Epidermal melanocyte (primary cell): ENCODE measurements around the gene KIF13A.
"Not testable (repeated sequence)": the region's sequence is repeated elsewhere in the genome, so short reads cannot be mapped to it uniquely, and the experiment has no call there.

Experiments used
- DNase-seq: peaks from one replicate; pipeline ENCODE4 v3.0.0; 2011; ENCODE audit warnings: low spot score; ENCODE audit not compliant: insufficient read length

KIF13A gene

GRCh38 chr6:17968876-17969275, 18.6 kb downstream of the KIF13A start:
- no peak for DNase-seq

GRCh38 chr6:17967668-17968518, 19.5 kb downstream of the KIF13A start:
- DNase-seq, result no peak

DNA sequence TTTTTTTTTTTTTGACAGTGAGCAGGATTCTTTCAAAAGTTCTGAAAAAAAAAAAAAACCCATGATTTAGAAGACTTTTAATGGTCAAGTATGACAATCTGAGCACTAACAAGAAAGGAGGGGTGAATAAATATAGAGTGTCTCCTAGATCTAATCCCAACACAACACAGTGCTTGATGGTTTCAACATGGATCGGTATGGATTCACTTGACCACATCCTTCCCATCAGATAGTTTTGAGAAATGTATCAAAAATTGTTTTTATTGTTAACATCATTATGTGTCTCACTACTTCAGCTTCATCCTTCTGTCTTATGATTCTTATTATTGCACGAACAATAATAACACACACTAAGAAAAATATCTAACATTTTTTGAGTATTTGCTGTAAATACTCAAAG, 21.0 kb downstream of the KIF13A start:
- DNase-seq, result no peak

DNA sequence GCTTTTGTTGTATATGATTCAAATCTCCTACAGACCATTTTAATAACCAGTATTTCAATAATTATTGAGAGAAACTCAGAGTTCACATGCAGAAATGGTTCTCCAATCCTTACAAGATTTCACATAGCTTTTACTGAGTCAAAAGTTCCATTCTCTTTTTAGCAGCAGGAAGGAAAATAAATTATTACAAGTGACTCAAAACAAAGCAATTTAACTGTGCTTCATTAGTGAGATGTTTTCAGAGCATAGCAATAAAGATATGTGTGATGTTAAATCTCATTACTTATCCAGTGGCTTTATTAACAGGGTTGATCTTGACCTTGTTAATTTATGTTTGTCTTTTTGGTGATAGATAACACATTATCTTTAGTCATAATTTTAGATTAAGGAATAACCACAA, 22.0 kb downstream of the KIF13A start:
- no peak for DNase-seq

DNA sequence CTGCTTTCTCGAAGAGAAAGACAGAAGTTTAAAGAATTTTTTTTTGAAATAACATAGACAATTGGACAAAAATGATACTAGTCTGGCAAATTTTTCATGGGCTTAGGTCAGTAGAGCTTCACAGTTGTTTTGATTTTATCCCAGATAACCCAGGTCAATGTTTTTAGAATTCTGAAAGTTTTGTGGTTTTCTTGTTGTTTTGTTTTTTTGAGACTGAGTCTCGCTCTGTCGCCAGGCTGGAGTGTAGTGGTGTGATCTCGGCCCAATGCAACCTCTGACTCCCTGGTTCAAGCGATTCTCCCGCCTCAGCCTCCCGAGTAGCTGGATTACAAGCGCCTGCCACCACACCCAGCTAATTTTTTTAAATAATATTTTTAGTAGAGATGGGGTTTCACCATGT, 22.8 kb downstream of the KIF13A start:
- no peak for DNase-seq

- DNase-seq, result peak; percentile 92
Observed at GRCh38 chr6:17962436-17963031, 24.9 kb downstream of the KIF13A start.

DNA sequence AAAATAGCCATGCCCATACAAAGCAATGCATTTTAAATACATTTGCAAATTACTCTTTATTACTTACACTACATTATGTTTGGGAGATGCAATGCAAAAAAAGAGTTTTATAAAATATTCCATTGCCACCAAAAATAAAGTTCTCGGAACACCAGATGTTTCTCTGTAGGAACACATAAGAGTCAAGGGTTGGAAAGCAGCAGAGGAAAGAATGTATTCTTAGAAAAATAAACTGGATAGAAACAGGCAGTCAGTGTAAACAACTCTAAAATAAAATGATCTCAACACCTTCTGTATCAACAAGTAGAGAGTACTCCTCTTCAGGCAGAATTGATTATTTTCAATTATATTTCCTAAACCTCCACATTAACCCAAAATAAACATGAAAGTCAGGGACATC, 28.1 kb downstream of the KIF13A start:
- no peak for DNase-seq

DNA sequence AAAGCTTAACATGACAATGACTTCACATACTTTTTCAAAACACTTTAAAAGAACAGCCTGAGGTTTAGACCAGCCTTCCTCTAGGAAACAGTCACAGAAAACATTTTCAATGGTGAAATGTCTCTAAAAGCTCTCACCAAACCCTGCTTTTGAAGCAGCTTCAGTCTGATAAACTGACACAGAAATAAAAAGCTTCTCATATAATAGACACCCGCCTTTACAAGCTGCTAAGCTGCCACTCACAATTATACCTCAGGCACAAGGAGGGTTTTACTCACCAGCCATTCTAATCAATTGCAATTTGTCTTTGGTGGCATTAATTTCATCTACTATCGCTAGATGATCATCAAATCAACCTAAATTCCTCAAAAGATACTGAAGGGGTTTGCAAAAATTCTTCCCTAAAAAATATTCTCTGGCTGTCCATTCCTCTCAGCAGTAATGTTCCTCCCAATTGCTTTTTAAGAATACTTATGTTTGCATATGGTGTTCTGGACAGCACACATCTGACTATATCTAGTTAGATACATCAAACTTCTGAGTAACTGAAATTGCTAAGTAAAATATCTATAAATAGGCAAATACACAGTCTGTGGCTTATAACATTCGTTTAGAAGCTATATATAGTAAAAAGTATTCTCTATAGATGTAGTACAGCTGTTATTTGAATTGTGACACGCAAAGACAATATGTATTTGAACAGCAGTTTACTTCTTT, 29.4 kb downstream of the KIF13A start:
- no peak for DNase-seq

DNA sequence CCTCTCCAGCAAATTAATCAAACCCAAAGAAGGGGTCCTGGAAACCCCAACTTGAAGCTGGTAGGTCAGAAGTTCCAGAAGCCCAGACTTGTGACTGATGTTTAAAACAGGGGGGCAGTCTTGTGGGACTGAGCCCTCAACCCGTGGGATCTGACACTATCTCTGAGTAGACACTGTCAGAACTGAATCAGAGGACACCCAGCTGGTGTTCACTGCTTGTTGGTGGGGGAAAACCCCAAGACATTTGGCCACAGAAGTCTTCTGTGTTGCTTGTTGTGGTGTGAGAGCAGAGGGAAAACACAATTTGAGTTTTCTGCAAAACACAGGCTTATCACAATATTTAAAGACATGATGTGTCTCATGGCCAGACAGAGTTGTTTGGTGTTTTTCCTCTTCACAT, 29.9 kb downstream of the KIF13A start:
- no peak for DNase-seq

GRCh38 chr6:17957086-17957485, 30.3 kb downstream of the KIF13A start:
- DNase-seq, result no peak

DNA sequence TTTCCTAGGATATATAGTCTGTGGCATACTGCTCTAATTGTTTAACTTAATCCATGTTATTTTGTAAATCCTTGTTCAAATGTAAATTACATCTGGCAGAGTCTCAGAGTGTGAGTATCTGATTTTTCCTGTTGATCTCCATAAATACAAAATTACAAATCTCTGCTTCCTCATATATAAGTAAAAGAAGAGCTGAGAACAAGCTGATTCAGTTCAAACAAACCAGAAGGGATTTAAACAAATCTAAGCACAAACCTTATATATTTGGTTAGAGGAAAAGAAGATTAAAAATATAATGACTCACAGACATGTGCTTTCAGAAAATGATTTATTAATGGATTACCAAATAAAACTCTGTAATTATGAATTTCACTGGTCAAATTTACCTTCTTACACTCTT, 37.3 kb downstream of the KIF13A start:
- DNase-seq, result no peak

- DNase-seq, result no peak
Observed at GRCh38 chr6:17949168-17949567, 38.3 kb downstream of the KIF13A start.

DNA sequence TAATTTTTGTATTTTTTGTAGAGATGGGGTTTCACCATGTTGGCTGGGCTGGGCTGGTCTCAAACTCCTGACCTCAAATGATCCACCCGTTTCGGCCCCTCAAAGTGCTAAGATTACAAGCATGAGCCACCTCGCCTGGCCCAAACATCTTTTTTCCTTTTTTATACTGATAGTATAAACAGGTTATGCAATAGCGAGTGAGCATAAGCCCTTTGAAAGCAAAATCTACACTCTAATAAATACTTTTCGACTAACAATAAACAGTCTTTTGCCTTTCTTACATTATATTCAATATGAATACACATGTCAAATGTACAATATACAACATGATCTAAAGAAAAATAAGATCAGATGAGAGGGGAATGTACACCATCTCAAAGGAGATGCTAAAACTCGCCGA, 38.7 kb downstream of the KIF13A start:
- DNase-seq, result no peak

GRCh38 chr6:17947574-17947973, 39.9 kb downstream of the KIF13A start:
- not testable (repeated sequence) for DNase-seq

- DNase-seq, result no peak
Observed at GRCh38 chr6:17945575-17945974, 41.9 kb downstream of the KIF13A start.

DNA sequence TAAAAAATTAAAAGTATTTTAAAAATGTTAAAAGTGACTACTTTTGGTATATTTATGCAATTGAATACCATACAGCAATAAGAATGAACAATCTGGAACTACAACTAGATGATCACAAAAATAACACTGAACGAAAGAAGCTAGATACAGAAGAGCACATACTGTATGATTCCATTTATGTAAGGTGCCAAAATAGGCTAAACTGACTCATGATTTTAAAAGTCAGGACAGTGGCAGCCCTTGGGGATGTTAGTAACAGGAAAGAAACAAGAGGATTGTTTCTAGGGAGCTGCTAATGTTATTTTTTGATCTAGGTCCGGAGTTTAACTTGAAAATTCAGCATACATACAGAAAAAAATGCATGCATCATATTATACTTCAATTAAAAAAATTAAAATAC, 42.3 kb downstream of the KIF13A start:
- DNase-seq, result no peak

DNA sequence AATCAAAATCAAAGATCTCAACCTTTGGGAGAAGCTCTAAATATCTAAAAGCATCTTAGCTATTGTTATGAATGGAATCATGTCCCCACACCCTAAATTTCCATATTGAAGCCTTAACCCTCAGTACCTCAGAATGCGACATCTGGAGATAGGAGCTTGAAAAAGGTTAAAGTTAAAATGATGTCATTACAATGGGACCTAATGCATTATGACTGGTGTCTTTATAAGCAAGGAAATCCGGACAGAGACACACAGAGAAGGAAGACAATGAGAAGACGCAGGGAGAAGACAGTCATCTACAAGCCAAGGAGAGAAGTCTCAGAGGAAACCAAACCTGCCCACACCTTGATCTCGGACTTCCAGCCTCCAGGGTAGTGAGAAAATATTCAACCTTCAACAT, 46.1 kb downstream of the KIF13A start:
- DNase-seq, result no peak

- DNase-seq, result no peak
Observed at GRCh38 chr6:17940151-17940792, 47.2 kb downstream of the KIF13A start.

DNA sequence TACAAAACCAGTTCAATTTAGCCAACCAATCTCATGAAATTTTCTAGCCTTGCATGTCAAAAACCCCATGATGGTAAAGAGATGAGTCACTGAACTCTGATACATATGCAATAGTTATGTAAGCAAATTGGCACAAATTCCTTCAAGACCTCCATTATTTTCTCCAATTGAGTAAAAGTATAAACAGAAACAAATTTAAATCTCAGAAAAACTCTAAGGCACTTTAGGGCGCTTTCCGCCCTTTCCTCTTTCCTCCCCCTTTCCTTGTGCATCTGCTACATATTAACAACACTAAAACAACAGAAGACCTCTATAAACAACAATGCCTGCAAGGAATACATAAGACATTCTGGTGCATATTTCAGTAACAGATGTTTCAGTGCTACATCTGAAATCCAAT, 48.5 kb downstream of the KIF13A start:
- no peak for DNase-seq

DNA sequence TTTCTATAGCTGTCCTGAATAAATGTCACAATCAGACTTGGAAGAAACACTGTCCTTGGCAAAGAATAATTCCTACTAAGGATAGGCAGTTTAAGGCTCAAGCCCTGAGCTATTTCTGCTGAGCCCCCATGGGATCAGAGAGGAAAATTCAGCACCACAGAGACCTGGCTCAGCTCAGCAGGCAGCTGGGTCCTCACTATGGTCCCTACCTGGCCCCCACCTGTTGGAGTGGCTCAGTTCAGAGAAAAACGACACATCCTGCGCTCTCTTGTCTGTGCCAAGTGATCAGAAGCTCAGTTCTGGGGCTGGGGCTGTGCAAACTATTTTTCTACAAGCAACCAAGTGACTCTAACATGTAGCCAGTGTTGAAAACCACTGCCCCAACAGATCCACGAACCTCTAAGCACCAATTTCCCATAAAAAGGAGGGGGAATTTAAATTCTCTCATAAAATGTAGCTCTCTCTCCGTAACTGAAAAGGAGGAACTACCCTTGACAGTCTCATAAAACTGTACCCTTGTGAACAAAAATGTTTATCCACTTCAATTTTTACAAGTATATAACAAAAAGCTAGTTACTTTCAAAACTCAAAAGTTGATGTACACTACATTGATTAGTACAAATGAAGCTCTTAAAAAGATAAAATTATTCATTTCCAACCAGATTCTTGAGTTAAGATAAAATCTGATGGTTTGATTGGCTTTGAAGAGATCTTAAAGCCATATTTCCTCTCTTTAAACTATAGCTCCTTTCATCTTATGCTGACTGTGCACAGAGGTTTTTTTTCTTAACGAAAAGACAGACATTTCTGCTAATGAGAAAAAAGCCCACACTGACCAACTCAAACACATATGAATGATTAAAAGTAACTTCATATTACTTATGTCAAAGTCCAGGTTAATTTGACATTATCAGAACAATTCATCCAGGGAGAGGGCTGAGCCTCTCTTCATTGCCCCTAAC, 52.0 kb downstream of the KIF13A start:
- DNase-seq, result no peak

DNA sequence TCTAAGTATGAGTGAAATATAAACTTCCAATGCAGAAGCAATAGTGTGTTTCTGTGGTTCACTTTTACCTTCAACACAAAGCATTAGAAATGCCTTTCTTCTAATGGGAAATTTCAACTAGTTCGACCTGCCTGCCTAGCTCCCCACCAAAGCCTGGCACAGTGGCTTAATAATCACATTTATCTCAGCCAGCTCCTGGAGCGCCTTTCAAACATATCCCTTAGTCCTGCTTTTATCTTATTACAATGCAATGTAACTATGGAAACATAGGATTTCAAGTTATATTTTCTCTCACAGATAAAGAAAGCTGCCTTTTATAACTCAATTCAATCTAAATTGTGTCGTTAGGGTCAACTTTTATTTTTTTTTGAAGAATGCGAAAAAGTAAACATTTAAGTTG, 53.7 kb downstream of the KIF13A start:
- no peak for DNase-seq
